Measurements from ENCODE around the gene HTT. TPM values are rescaled to one million over a fixed set of nuclear protein-coding genes. Genes with fewer than 3 reads are reported as not detected.

The HTT gene
- total and polyA plus RNA-seq, 2 of the 13 experiments (the other 11 are each of a cell fraction or from before 2014, with no cell fraction given) = 17.5 to 19.5 TPM

DNA sequence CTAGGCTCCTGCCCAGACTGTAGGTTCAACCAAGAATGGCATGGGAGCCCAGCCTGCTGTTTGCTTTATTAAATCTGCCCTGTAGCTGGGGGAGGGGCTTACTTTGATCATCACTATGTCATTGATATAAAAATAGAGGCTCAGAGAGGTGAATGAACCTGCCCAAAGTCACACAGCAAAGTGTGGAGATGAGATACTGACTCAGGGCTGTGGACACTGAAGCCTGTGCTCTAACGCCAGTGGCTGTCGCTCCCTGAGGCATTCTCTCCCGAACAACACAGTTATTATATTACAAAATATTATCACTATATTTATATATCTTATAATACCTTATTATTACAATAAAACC lies 178.0 kb downstream of the HTT start:
- BruUV-seq (replicated peaks) = no TSS peak
- FAIRE-seq = no peak
- 88% methylated on average over 3 of the region's 3 CpGs for WGBS (ENCODE audit: low lambda C conversion rate)

DNA sequence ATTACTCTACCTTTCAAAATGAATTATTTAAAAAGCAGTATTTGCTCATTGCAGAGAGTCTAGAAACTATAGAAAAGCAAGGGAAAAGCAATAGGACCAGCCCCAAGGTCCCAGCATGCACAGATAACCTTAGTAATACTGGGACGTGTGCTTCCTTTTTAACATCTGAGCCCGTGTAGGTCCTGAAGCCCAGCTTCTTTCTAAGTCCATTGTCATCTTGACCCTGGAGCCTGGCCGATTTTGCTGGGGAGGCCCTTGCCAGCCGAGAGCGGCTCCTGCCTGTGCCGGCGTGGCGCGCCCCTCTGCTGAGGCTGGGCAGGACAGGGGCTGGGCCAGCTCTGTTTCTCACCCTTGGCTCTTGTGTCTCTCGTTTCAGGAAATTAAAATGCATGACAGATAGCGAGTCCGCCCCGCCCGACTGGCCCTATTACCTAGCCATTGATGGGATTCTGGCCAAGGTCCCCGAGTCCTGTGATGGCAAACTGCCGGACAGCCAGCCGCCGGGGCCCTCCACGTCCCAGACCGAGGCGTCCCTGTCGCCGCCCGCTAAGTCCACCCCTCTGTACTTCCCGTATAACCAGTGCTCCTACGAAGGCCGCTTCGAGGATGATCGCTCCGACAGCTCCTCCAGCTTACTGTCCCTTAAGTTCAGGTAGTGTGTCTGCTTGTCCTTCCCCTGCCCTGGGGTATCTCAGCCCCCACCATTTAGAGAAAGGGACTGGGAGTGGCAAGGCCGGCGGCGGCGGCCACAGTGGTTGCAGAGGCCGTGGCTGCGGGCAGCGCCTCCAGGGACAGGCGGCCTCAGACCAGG lies 178.6 kb downstream of the HTT start:
- H3K4me3 ChIP-seq (replicated peaks in 1 of 3; ENCODE audit: insufficient read depth in 1 of 3, low read depth in 2 of 3, low read length in 3 of 3) = no peak overlapping the region
- no peak for DNase-seq (ENCODE audit: low spot score)
- intact Hi-C loops (cut with micrococcal nuclease; ENCODE audit: unreplicated experiment) = no loop called here
- H3K27ac ChIP-seq (ENCODE audit: extremely low read length, insufficient read depth, low read length) = no peak overlapping the region
- H3K9me3 ChIP-seq (ENCODE audit: low read length) = no peaks in the 10 kb centered on the region
- H3K36me3 ChIP-seq (replicated peaks in 1 of 2; ENCODE audit: control insufficient read depth in 1 of 2, insufficient read depth in 2 of 2, low read length in 2 of 2) = no peaks in the 10 kb centered on the region
- H3K9ac ChIP-seq (ENCODE audit: insufficient read depth, low read depth, low read length) = no peak overlapping the region
- peaks cover 23% of the 10 kb centered on the region for H3K4me1 ChIP-seq (ENCODE audit: insufficient read depth, low read length)
- 84% methylated on average over 35 of the region's 38 CpGs for WGBS (ENCODE audit: low lambda C conversion rate)
- no peaks in the 10 kb centered on the region for H3K79me2 ChIP-seq (ENCODE audit: insufficient read depth, low read length)
- FAIRE-seq = no peak
- no peaks in the 10 kb centered on the region for H3K27me3 ChIP-seq (ENCODE audit: control insufficient read depth in 1 of 2, insufficient read depth in 2 of 2, low read length in 2 of 2)
- ChIA-PET POLR2A (no interaction called here), CTCF (ENCODE audit: low intra/inter-chr PET ratio, low total read pairs) (no interaction called here)
- no TSS peak for BruUV-seq (replicated peaks)
- no peak for ATAC-seq
- in situ Hi-C loops (cut with HindIII; ENCODE audit: extremely low pct_ligation_motif_present, low pct_unique_long_range_greater_than_20kb) = no loop called here
- no peaks in the 10 kb centered on the region for H4K20me1 ChIP-seq (ENCODE audit: insufficient read depth, low read length)
- no peak overlapping the region for H3K4me2 ChIP-seq (ENCODE audit: low read depth, low read length)
- H2AFZ ChIP-seq (ENCODE audit: low read length) = no peak overlapping the region
- TF ChIP-seq, protein P1, sequence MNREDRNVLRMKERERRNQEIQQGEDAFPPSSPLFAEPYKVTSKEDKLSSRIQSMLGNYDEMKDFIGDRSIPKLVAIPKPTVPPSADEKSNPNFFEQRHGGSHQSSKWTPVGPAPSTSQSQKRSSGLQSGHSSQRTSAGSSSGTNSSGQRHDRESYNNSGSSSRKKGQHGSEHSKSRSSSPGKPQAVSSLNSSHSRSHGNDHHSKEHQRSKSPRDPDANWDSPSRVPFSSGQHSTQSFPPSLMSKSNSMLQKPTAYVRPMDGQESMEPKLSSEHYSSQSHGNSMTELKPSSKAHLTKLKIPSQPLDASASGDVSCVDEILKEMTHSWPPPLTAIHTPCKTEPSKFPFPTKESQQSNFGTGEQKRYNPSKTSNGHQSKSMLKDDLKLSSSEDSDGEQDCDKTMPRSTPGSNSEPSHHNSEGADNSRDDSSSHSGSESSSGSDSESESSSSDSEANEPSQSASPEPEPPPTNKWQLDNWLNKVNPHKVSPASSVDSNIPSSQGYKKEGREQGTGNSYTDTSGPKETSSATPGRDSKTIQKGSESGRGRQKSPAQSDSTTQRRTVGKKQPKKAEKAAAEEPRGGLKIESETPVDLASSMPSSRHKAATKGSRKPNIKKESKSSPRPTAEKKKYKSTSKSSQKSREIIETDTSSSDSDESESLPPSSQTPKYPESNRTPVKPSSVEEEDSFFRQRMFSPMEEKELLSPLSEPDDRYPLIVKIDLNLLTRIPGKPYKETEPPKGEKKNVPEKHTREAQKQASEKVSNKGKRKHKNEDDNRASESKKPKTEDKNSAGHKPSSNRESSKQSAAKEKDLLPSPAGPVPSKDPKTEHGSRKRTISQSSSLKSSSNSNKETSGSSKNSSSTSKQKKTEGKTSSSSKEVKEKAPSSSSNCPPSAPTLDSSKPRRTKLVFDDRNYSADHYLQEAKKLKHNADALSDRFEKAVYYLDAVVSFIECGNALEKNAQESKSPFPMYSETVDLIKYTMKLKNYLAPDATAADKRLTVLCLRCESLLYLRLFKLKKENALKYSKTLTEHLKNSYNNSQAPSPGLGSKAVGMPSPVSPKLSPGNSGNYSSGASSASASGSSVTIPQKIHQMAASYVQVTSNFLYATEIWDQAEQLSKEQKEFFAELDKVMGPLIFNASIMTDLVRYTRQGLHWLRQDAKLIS (CRISPR knock-in tag; IDR thresholded peaks at IDR 0.05) = no peak
- TF ChIP-seq ZNF841 (CRISPR knock-in tag; IDR thresholded peaks at IDR 0.05; ENCODE audit: borderline replicate concordance) = no peak
- TF ChIP-seq TOE1 (CRISPR knock-in tag; IDR thresholded peaks at IDR 0.05) = no peak
- TF ChIP-seq, protein P2, sequence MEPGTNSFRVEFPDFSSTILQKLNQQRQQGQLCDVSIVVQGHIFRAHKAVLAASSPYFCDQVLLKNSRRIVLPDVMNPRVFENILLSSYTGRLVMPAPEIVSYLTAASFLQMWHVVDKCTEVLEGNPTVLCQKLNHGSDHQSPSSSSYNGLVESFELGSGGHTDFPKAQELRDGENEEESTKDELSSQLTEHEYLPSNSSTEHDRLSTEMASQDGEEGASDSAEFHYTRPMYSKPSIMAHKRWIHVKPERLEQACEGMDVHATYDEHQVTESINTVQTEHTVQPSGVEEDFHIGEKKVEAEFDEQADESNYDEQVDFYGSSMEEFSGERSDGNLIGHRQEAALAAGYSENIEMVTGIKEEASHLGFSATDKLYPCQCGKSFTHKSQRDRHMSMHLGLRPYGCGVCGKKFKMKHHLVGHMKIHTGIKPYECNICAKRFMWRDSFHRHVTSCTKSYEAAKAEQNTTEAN (CRISPR knock-in tag; conservative IDR thresholded peaks at IDR 0.05) = no peak
- TF ChIP-seq GTF2F1 (IDR thresholded peaks at IDR 0.05; ENCODE audit: low read length) = no peak
- no peak for TF ChIP-seq ZNF703 (CRISPR knock-in tag; IDR thresholded peaks at IDR 0.05; ENCODE audit: borderline replicate concordance)

More for the DNA sequence above, 178.0 kb downstream of the HTT start:
- Histone ChIP-seq H3K79me2 (ENCODE audit: insufficient read depth, low read length) (no peaks in the 10 kb centered on the region), H3K4me3 (replicated peaks in 1 of 3; ENCODE audit: insufficient read depth in 1 of 3, low read depth in 2 of 3, low read length in 3 of 3) (no peak overlapping the region), H3K9me3 (ENCODE audit: low read length) (no peaks in the 10 kb centered on the region), H3K27me3 (ENCODE audit: control insufficient read depth in 1 of 2, insufficient read depth in 2 of 2, low read length in 2 of 2) (no peaks in the 10 kb centered on the region), H2AFZ (ENCODE audit: low read length) (no peak overlapping the region), H3K9ac (ENCODE audit: insufficient read depth, low read depth, low read length) (no peak overlapping the region), H3K4me2 (ENCODE audit: low read depth, low read length) (no peak overlapping the region), H4K20me1 (ENCODE audit: insufficient read depth, low read length) (no peaks in the 10 kb centered on the region), H3K4me1 (ENCODE audit: insufficient read depth, low read length) (peaks cover 23% of the 10 kb centered on the region), H3K36me3 (replicated peaks in 1 of 2; ENCODE audit: control insufficient read depth in 1 of 2, insufficient read depth in 2 of 2, low read length in 2 of 2) (no peaks in the 10 kb centered on the region), H3K27ac (ENCODE audit: extremely low read length, insufficient read depth, low read length) (no peak overlapping the region)
- TF ChIP-seq, protein P3, sequence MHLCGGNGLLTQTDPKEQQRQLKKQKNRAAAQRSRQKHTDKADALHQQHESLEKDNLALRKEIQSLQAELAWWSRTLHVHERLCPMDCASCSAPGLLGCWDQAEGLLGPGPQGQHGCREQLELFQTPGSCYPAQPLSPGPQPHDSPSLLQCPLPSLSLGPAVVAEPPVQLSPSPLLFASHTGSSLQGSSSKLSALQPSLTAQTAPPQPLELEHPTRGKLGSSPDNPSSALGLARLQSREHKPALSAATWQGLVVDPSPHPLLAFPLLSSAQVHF (CRISPR knock-in tag; IDR thresholded peaks at IDR 0.05) = no peak
- TF ChIP-seq FOXK1 (CRISPR knock-in tag; IDR thresholded peaks at IDR 0.05; ENCODE audit: borderline replicate concordance, low read depth) = no peak
- TF ChIP-seq, protein P4, sequence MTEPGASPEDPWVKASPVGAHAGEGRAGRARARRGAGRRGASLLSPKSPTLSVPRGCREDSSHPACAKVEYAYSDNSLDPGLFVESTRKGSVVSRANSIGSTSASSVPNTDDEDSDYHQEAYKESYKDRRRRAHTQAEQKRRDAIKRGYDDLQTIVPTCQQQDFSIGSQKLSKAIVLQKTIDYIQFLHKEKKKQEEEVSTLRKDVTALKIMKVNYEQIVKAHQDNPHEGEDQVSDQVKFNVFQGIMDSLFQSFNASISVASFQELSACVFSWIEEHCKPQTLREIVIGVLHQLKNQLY (CRISPR knock-in tag; IDR thresholded peaks at IDR 0.05) = no peak
- no peak for TF ChIP-seq ZNF432 (CRISPR knock-in tag; IDR thresholded peaks at IDR 0.05; ENCODE audit: borderline replicate concordance)
- TF ChIP-seq, protein P5, sequence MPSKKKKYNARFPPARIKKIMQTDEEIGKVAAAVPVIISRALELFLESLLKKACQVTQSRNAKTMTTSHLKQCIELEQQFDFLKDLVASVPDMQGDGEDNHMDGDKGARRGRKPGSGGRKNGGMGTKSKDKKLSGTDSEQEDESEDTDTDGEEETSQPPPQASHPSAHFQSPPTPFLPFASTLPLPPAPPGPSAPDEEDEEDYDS (CRISPR knock-in tag; IDR thresholded peaks at IDR 0.05) = no peak
- peak; percentile 63; the same call in 1 of the 2 replicates for TF ChIP-seq ZNF768 (CRISPR knock-in tag; IDR thresholded peaks at IDR 0.05)
- DNase-seq (ENCODE audit: low spot score) = no peak
- CTCF ChIA-PET (ENCODE audit: low intra/inter-chr PET ratio, low total read pairs) = no interaction called here
- intact Hi-C loops (cut with micrococcal nuclease; ENCODE audit: unreplicated experiment) (no loop called here), in situ Hi-C loops (cut with HindIII; ENCODE audit: extremely low pct_ligation_motif_present, low pct_unique_long_range_greater_than_20kb) (no loop called here)
- ATAC-seq = no peak
- POLR2A ChIA-PET = no interaction called here

All from HepG2 (cell line).